Left renal cortex interstitium (tissue), 4 donors: ENCODE data around the gene PIK3CD. TPM values are rescaled to one million over a fixed set of nuclear protein-coding genes. Genes with fewer than 3 reads are reported as not detected.
A peak's percentile ranks its signal among the peaks of the same experiment; 100 is the strongest.

Experiments used
- DNase-seq, 4 donors: peaks; one replicate each; pipeline ENCODE4 v3.0.0-alpha.2; 2013; ENCODE audit warnings: low read depth in 4 of 4, low spot score in 2 of 4, missing footprints in 1 of 4
- polyA plus RNA-seq, 4 donors: library from polyadenylated mRNA; unstranded; fragments of 120-200 nt; gene quantifications; one replicate each; pipeline ENCODE4 v1.2.1, GENCODE V29; 2013; ENCODE audit not compliant: insufficient read length in 4 of 4

The PIK3CD gene
- polyA plus RNA-seq, 4 donors, result 5.9 to 9.6 (median 7.4) TPM

- no peak for DNase-seq
Observed at GRCh38 chr1:9716404-9717192, 65.1 kb downstream of the PIK3CD start.

- peak; percentile 56 to 82 (median 73) for DNase-seq
Observed at GRCh38 chr1:9717193-9718005, 65.9 kb downstream of the PIK3CD start.

GRCh38 chr1:9718006-9718680 lies 66.6 kb downstream of the PIK3CD start:
- no peak for DNase-seq

- DNase-seq, result no peak
Observed at GRCh38 chr1:9719978-9720722, 68.6 kb downstream of the PIK3CD start.

- no peak for DNase-seq
Observed at GRCh38 chr1:9720785-9721605, 69.5 kb downstream of the PIK3CD start.

GRCh38 chr1:9721606-9722377 lies 70.3 kb downstream of the PIK3CD start:
- DNase-seq, result peak in 1 of 4 donors; percentile 21

GRCh38 chr1:9722378-9722749 lies 70.8 kb downstream of the PIK3CD start:
- DNase-seq, result no peak

GRCh38 chr1:9723068-9723805 lies 71.7 kb downstream of the PIK3CD start:
- DNase-seq, result no peak

- no peak for DNase-seq
Observed at GRCh38 chr1:9723926-9724325, 72.4 kb downstream of the PIK3CD start.

- no peak for DNase-seq
Observed at GRCh38 chr1:9724706-9725476, 73.4 kb downstream of the PIK3CD start.

GRCh38 chr1:9726406-9726805 lies 74.9 kb downstream of the PIK3CD start:
- no peak for DNase-seq

- no peak for DNase-seq
Observed at GRCh38 chr1:9726905-9727595, 75.5 kb downstream of the PIK3CD start.

- DNase-seq, result no peak
Observed at GRCh38 chr1:9728451-9729295, 77.1 kb downstream of the PIK3CD start.

- DNase-seq, result no peak
Observed at GRCh38 chr1:9729523-9729922, 78.0 kb downstream of the PIK3CD start.

- DNase-seq, result no peak
Observed at GRCh38 chr1:9730096-9730901, 78.8 kb downstream of the PIK3CD start.
